Hematopoietic multipotent progenitor cell treated with erythropoietin and hydrocortisone succinate and interleukin-3 and kit ligand, for 4 days (in vitro differentiated cells): ENCODE data around the gene HPN.
"Not testable (repeated sequence)": the region's sequence is repeated elsewhere in the genome, so short reads cannot be mapped to it uniquely, and the experiment has no call there.

Experiments
- DNase-seq: peaks from one replicate; pipeline ENCODE4 v3.0.0-alpha.2; 2015

HPN gene

GRCh38 chr19:35044317-35045117 lies 3.0 kb downstream of the HPN start:
- peak; percentile 68 for DNase-seq

- DNase-seq, result peak; percentile 92
Observed at GRCh38 chr19:35045667-35046300, 4.3 kb downstream of the HPN start.

DNA sequence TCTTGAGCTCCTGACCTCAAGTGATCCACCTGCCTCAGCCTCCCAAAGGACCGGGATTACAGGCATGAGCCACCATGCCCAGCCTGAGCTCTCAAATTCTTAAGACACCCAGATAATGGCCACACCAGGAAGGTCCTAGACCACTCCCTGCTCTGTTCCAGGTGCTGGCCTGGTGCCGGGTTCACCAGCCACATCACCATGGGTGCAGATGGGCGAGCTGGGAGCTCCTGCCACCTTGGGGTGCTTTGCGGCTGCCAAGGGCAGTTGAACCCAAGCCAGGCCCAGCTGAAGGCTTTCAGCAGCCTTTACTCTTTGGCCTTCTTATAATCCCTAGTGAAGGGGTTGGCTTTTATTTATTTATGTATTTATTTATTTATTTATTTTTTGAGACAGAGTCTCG lies 4.9 kb downstream of the HPN start:
- DNase-seq, result no peak

- DNase-seq, result no peak
Observed at GRCh38 chr19:35048911-35049411, 7.4 kb downstream of the HPN start.

DNA sequence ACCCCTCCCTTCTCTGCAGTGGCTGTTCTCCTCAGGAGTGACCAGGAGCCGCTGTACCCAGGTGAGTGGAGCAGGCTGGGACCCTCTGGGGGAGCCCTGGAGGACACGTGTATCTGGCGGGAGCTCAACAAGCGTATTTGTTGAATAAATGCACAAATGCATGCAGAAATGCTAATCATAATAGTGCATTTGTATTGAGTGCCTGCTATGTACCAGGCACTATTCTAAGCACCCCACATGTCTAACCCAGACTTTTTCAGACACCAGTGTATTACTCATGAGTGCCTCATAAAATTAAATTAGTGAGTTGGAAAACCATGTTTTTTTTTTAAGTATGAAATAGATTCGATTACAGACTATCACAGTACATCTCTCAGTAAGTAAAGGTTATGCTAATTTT lies 7.9 kb downstream of the HPN start:
- DNase-seq, result no peak

GRCh38 chr19:35050662-35051061 lies 9.1 kb downstream of the HPN start:
- not testable (repeated sequence) for DNase-seq

DNA sequence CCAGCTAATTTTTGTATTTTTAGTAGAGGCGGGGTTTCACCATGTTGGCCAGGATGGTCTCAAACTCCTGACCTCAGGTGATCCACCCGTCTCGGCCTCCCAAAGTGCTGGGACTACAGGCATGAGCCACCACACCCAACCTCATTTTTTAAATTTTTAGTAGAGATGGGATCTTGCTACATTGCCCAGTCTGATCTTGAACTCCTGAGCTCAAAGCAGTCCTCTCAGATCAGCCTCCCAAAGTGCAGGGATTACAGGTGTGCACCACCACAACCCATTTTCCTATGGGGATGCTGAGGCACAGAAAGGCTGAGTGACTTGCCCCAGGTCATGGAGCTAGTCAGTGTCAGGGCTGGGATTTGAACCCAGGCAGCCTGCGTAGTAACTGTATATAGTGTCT lies 9.7 kb downstream of the HPN start:
- DNase-seq, result not testable (repeated sequence)

DNA sequence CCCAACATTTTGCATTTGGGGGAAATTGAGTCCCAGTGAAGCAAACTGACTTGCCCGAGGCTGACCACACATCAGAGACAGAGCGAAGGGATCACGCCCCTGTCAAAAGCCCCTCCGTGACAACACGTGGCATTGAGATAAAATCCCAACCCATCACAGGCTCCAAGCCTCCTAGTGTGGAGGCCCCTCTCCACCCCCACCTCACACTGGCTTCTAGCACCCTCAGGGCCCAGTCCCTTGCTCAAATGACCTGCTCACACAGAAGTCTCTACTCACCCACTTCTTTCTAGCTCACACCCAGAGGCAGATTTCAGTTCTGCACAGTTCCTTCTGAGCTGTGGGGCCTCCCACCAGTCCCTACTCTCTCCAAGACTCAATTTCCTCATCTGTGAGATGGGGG lies 10.3 kb downstream of the HPN start:
- no peak for DNase-seq

DNA sequence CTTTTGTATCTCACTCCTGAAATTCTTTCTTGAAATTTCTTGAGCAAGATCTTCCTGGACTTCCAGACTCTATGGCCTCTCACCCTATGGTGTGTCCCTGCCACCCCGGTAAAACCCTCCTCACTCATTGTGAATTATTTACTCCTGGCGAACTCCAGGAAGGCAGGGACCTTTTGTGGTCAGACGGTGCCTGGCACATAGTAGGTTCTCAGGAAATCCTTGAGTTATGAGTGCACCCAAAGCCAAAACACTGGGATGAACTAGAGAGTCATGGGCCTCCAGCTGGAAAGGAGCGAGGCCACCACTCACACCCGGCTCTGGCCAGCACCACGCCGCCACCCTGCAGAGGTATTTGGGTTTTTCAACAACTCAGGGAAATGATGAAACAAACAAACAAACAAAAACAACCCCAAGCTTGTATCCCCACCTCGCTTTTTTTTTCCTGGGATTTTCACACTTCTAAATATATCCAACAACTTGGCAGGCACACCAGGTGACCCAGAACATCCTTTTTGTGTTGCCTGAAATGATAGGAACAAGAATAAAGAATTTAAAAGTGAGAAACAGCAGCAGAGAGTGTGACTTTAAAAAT lies 11.2 kb downstream of the HPN start:
- no peak for DNase-seq

DNA sequence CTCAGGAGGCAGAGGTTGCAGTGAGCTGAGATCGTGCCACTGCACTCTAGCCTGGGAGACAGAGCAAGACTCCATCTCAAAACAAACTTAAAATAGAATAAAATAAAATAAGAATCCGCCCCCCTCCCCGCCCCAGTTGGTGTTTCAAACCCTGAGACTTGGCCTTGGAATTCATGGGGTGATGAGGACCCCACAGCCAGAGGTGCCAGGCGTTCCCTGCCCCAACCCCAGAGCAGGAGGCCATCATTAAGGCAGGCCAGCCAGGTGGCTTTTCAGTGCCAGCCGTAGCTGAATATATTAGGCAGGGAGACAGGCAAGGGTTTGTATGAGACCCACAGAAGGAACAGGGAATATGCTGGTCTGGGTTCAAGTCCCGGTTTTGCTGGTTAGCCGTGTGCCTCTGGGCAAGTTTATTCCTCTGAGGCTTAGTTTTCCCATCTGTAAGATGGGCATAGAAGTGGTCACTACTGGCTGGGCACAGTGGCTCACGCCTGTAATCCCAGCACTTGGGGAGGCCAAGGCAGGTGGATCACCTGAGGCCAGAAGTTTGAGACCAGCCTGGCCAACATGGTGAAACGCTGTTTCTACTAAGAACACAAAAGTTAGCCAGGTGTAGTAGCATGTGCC lies 12.3 kb downstream of the HPN start:
- no peak for DNase-seq

DNA sequence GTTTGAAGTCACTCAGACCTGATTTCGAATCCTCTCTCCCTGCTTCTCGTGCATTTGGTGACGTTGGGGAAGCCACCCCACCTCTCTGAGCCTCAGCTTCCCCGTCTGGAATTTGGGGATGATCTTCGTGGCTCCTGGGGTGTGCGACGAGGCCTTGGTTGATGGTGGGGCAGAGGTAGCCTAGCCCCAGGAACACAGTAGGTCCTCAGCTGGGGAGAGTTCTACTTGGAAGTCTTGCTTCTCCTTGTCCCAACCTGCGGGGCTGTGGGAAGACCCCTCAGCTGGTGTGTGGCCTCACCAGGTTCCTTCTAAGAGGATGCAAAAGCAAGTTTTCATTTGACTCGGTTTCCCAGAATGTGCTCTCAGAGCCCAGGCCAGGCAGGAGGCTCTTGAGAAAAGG lies 13.1 kb downstream of the HPN start:
- no peak for DNase-seq

- no peak for DNase-seq
Observed at GRCh38 chr19:35055715-35056179, 14.2 kb downstream of the HPN start.

- no peak for DNase-seq
Observed at GRCh38 chr19:35056513-35057063, 15.1 kb downstream of the HPN start.

- DNase-seq, result no peak
Observed at GRCh38 chr19:35058370-35058769, 16.8 kb downstream of the HPN start.

DNA sequence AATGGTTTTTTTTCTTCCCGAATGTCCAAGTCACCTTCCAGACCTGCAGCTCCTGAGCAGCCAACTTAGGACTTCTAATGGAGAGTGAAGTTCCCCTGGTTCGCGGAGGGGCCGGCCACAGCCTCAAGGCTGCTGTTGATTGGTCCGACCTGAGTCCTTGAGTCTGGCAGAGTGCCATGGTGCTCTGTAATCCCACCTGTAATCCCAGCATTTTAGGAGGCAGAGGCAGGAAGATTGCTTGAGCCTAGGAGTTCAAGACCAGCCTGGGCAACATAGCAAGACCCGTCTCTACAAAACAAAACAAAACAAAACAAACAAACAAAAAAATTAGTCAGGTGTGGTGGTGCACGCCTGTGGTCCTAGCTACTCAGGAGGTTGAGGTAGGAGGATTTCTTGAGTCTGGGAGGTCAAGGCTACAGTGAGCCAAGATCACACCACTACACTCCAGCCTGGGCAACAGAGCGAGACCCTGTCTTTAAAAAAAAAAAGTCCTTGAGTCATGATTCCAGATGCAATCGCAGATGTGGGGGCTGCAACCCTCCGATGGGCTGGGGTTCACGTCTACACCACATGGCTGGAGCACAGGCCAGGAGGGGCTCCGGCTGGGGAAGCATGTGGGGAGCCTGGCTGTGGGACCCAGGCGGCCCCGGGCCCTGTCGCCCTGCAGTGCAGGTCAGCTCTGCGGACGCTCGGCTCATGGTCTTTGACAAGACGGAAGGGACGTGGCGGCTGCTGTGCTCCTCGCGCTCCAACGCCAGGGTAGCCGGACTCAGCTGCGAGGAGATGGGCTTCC lies 17.7 kb downstream of the HPN start:
- DNase-seq, result no peak

GRCh38 chr19:35059799-35060091 lies 18.2 kb downstream of the HPN start:
- no peak for DNase-seq

DNA sequence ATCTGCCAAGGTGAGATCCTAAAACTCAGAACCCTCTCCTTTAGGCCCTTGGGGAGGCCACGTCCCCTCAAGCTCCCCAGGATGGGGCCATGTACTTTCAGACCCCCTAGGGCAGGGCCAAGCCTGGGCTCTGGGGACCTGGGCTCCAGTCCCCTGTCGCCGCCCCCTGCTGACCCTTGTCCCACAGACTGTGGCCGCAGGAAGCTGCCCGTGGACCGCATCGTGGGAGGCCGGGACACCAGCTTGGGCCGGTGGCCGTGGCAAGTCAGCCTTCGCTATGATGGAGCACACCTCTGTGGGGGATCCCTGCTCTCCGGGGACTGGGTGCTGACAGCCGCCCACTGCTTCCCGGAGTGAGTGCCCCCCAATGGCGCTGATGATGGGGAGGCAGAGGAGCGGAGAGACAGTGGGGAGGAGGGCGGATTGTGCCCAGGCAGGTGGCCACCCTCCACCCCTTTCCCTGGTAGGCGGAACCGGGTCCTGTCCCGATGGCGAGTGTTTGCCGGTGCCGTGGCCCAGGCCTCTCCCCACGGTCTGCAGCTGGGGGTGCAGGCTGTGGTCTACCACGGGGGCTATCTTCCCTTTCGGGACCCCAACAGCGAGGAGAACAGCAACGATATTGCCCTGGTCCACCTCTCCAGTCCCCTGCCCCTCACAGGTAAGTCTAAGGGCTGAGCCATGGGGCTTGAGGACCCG lies 18.8 kb downstream of the HPN start:
- DNase-seq, result no peak

DNA sequence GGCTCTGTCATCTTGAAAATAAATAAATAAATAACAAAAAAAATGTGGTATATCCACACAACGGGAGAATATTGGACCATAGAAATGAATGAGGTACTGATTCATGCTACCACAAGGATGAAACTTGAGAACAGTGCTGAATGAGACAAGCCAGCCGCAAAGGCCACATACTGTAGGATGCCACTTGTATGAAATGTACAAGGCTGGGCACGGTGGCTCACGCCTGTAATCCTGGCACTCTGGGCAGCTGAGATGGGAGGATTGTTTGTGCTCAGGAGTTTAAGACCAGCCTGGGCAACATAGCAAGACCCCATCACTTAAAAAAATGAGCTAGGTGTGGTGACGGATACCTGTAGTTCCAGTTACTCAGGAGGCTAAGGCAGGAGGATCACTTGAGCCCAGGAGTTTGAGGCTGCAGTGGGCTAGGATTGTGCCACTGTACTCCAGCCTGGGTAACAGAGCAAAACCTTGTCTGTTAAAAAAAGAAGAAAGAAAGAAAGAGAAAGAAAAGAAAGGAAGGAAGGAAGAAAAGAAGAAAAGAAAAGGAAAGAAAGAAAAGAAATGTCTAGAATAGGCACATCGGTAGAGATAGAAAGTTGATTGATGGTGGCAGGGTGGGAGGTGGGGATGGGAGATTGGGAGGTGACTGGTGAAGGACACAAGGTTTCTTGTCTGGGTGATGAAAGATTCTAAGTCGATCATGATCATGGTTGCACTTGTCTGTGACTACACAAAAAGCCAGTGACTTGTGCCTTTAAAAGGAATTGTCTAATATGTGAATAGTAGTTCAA lies 20.3 kb downstream of the HPN start:
- no peak for DNase-seq

DNA sequence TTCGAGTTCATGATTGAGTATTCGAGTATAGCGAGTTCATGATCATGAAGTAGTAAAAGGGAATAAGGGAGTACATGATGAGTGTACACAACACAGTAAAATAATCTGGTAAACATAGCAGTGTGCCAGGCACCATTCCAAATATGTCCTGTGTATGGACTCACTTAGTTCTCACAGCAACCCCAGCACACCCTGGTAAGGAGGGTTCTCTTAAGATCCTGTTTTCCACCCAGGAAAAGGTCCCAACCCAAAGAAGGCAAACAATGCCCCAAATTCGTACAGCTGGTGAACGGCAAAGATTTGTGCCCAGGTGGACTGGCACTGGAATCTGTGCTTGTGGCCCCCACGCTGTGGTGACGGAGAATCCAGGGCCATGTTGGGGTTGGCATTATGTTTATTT lies 21.4 kb downstream of the HPN start:
- DNase-seq, result no peak

DNA sequence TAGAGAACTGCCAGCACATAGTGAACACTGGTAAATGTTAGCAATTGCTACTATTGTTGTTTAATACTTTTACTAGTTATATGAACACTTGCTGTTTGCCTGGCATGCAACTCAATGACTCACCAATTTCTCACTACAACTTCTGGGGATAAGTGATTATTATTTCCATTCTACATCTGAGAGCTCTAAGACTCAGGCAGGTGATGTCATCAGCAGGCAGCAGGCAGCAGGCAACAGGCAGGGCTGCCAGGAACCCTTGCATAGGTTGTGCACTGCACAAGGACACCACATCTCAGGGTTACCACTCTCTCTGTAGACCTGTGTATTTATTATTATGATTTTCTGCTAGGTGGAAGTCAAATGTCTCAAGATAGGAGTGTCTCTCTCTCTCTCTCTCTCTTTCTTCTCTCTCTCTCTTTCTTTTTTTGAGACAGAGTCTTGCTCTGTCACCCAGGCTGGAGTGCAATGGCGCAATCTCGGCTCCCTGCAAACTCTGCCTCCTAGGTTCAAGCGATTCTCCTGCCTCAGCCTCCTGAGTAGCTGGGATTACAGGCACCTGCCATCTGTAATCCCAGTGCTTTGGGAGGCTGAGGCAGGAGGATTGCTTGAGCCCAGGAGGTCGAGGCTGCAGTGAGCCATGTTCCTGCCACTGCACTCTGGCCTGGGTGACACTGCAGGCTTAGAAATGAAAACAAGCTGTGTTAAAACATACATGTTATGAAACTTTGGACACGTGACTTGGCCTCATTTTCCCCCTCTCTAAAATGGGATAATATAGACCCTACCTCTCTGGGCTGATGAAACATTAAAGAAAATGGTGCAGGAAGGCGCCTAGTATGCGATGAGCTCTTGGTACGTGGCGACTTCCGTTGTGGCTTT lies 22.7 kb downstream of the HPN start:
- peak; percentile 41 for DNase-seq
